CD4-positive, alpha-beta T cell (primary cell): Measurements from ENCODE around the gene TSPAN32. TPM values are rescaled to one million over a fixed set of nuclear protein-coding genes. Genes with fewer than 3 reads are reported as not detected.

Experiments used
- ATAC-seq: fragments of 200-7000 bp; cut with Tn5 transposase; one replicate; pipeline ENCODE4 v1.10.0; 2022; ENCODE audit warnings: mild to moderate bottlenecking; ENCODE audit not compliant: poor library complexity
- CTCF ChIA-PET: fragments of 350-600 bp; sonication (Branson Sonifier 250); formaldehyde crosslinking; loops from one replicate; lab custom pipeline; 2021; ENCODE audit warnings: antibody characterized with exemption, inconsistent platforms; lab: Charles Lee
- POLR2A ChIA-PET: fragments of 350-600 bp; sonication (Branson Sonifier 250); formaldehyde crosslinking; loops from one replicate; lab custom pipeline; 2021; ENCODE audit warnings: antibody characterized with exemption, inconsistent platforms; lab: Charles Lee
- DNase-seq, 14 experiments: peaks; one replicate each; pipeline ENCODE4 v3.0.0-alpha.2; 2013 to 2020; ENCODE audit warnings: mixed read lengths in 2 of 14
- H3K27ac ChIP-seq, 2 donors: one replicate each; pipeline versions ENCODE4 v1.5.1 to v1.7.0; 2013; ENCODE audit warnings: low read length in 2 of 2, low read depth in 1 of 2, mild to moderate bottlenecking in 1 of 2
- H3K27me3 ChIP-seq, 2 experiments: 1 replicate in 1 of 2; 2 replicates in 1 of 2; pipeline versions ENCODE4 v1.6.1 to v1.7.0; 2013; ENCODE audit warnings: low read length in 2 of 2, control low read depth in 1 of 2, mild to moderate bottlenecking in 1 of 2, moderate library complexity in 1 of 2; ENCODE audit not compliant: insufficient read depth in 2 of 2, control insufficient read depth in 1 of 2
- H3K36me3 ChIP-seq: one replicate; pipeline ENCODE4 v1.6.1; 2013; ENCODE audit warnings: low read length, control low read depth; ENCODE audit not compliant: insufficient read depth
- H3K4me1 ChIP-seq: one replicate; pipeline ENCODE4 v1.6.1; 2013; ENCODE audit warnings: low read length, control low read depth; ENCODE audit not compliant: insufficient read depth
- H3K4me3 ChIP-seq: one replicate; pipeline ENCODE4 v1.5.1; 2013; ENCODE audit warnings: mild to moderate bottlenecking, low read length, moderate library complexity
- H3K9me3 ChIP-seq, 2 experiments: 1 replicate in 1 of 2; 2 replicates in 1 of 2; pipeline versions ENCODE4 v1.6.1 to v1.7.0; 2013; ENCODE audit warnings: low read length in 2 of 2, mild to moderate bottlenecking in 2 of 2, control low read depth in 1 of 2, moderate library complexity in 1 of 2; ENCODE audit not compliant: control insufficient read depth in 1 of 2, insufficient read depth in 1 of 2
- H3K27ac Mint-ChIP-seq: one replicate; pipeline ENCODE4 v1.8.0; 2020; ENCODE audit warnings: mixed read lengths
- H3K27me3 Mint-ChIP-seq: one replicate; pipeline ENCODE4 v1.8.0; 2021; ENCODE audit warnings: mixed read lengths
- H3K36me3 Mint-ChIP-seq: one replicate; pipeline ENCODE4 v1.8.0; 2021; ENCODE audit warnings: low read depth, mixed read lengths
- H3K4me1 Mint-ChIP-seq: one replicate; pipeline ENCODE4 v1.8.0; 2021; ENCODE audit warnings: low read depth, mixed read lengths
- H3K4me3 Mint-ChIP-seq: one replicate; pipeline ENCODE4 v1.8.0; 2020; ENCODE audit warnings: mild to moderate bottlenecking, mixed read lengths
- H3K9me3 Mint-ChIP-seq: one replicate; pipeline ENCODE4 v1.8.0; 2020; ENCODE audit warnings: mixed read lengths
- intact Hi-C, 2 experiments: fragments of 100-400 bp; cut with DNase I in 1 of 2; cut with micrococcal nuclease in 1 of 2; formaldehyde crosslinking; loops; one replicate each; pipeline versions ENCODE4 v1.15.1 to v1.9.0; 2023 to 2025; cut with DNase I, micrococcal nuclease
- total RNA-seq, 174 experiments: library from RNA in 2 of 174; stranded (reverse) in 2 of 174; gene quantifications; one replicate each; pipeline ENCODE4 v1.2.3 and lab custom pipeline; 2021 to 2026
- TF ChIP-seq, protein P1 (sequence below): fragments of 200-600 bp; IDR thresholded peaks from one replicate; pipeline ENCODE4 v1.8.0; 2022; ENCODE audit warnings: antibody characterized with exemption, mild to moderate bottlenecking

TSPAN32 gene
- total RNA-seq, 2 experiments from 2014 or later: 81.8 TPM

DNA sequence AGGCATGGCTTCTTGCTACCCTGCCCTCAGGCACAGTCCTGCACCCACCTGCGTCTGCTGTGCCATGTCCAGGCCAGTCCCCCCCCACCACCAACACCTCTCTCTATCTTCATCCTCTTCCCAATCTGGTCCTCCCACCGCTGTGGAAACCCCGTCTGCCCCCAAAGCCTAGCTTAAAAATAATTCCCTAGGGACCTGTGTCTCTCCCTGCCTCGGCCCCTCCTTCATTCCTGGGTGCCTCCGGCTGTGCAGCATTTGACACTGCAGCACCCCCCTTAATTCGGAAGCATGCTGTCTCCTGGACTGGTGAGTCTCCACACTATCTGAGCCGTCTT lies 28.9 kb upstream of the TSPAN32 start:
- intact Hi-C loops: no loop called here

GRCh38 chr11:2273311-2273710 lies 28.5 kb upstream of the TSPAN32 start:
- Histone ChIP-seq H3K27me3 (peaks cover 20 to 25% of the 10 kb centered on the region in 2 experiments), H3K36me3 (no peaks in the 10 kb centered on the region), H3K9me3 (peaks cover 0 to 36% of the 10 kb centered on the region in 2 experiments), H3K27ac (no peak overlapping the region), H3K4me1 (peaks cover 26% of the 10 kb centered on the region), H3K4me3 (no peak overlapping the region)
- CTCF ChIA-PET: no interaction called here
- intact Hi-C loops: no loop called here
- no peak for DNase-seq
- TF ChIP-seq, protein P1, sequence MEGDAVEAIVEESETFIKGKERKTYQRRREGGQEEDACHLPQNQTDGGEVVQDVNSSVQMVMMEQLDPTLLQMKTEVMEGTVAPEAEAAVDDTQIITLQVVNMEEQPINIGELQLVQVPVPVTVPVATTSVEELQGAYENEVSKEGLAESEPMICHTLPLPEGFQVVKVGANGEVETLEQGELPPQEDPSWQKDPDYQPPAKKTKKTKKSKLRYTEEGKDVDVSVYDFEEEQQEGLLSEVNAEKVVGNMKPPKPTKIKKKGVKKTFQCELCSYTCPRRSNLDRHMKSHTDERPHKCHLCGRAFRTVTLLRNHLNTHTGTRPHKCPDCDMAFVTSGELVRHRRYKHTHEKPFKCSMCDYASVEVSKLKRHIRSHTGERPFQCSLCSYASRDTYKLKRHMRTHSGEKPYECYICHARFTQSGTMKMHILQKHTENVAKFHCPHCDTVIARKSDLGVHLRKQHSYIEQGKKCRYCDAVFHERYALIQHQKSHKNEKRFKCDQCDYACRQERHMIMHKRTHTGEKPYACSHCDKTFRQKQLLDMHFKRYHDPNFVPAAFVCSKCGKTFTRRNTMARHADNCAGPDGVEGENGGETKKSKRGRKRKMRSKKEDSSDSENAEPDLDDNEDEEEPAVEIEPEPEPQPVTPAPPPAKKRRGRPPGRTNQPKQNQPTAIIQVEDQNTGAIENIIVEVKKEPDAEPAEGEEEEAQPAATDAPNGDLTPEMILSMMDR: no peak
- Mint-ChIP-seq H3K27ac (no peak overlapping the region), H3K4me3 (peak overlapping the region; percentile 20), H3K27me3 (peaks cover 23% of the 10 kb centered on the region), H3K36me3 (no peaks in the 10 kb centered on the region), H3K4me1 (peaks cover 3% of the 10 kb centered on the region), H3K9me3 (no peaks in the 10 kb centered on the region)
- no peak for ATAC-seq
- POLR2A ChIA-PET: no interaction called here

More for the DNA sequence above, 28.9 kb upstream of the TSPAN32 start:
- Histone ChIP-seq H3K9me3 (peaks cover 0 to 36% of the 10 kb centered on the region in 2 experiments), H3K27ac (no peak overlapping the region), H3K4me1 (peaks cover 27% of the 10 kb centered on the region), H3K27me3 (peaks cover 24 to 29% of the 10 kb centered on the region in 2 experiments), H3K36me3 (no peaks in the 10 kb centered on the region), H3K4me3 (no peak overlapping the region)
- H3K9me3 Mint-ChIP-seq: no peaks in the 10 kb centered on the region
- peaks cover 27% of the 10 kb centered on the region for H3K27me3 Mint-ChIP-seq
- H3K27ac Mint-ChIP-seq: no peak overlapping the region
- H3K4me3 Mint-ChIP-seq: peak overlapping the region; percentile 20
- no peaks in the 10 kb centered on the region for H3K36me3 Mint-ChIP-seq
- TF ChIP-seq, protein P1: no peak
- peaks cover 3% of the 10 kb centered on the region for H3K4me1 Mint-ChIP-seq
- ChIA-PET CTCF (no interaction called here), POLR2A (no interaction called here)
- ATAC-seq (no peak), DNase-seq (peak in 1 of 14 experiments; percentile 2)

DNA sequence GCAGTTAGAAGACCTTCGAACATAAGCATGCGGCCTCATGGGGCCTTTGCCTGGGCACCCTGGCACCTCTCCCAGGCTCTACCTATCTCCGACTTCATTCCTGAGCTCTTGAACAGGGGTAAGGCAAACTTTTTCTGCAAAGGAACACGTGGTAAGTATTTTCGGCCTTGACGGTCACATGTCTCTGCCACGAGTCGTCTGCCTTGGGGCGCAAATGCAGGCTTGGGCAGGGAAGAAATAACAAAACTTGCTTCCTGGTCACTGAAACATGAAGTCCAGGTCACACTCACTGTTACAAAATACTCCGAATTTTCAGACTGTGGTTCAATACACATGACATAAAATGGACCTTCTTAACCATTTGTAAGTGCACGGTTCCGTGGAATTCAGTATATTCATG lies 28.0 kb upstream of the TSPAN32 start:
- H3K27ac ChIP-seq: no peak overlapping the region
- TF ChIP-seq, protein P1: no peak
- ChIA-PET CTCF (no interaction called here), POLR2A (no interaction called here)
- H3K9me3 Mint-ChIP-seq: no peaks in the 10 kb centered on the region
- H3K27me3 ChIP-seq: peaks cover 15 to 21% of the 10 kb centered on the region in 2 experiments
- H3K36me3 ChIP-seq: no peaks in the 10 kb centered on the region
- no peak for ATAC-seq
- H3K36me3 Mint-ChIP-seq: no peaks in the 10 kb centered on the region
- H3K4me3 ChIP-seq: no peak overlapping the region
- DNase-seq: peak in 1 of 14 experiments; percentile 2
- intact Hi-C loops: no loop called here
- peaks cover 3% of the 10 kb centered on the region for H3K4me1 Mint-ChIP-seq
- H3K4me3 Mint-ChIP-seq: no peak overlapping the region
- H3K27ac Mint-ChIP-seq: no peak overlapping the region
- peaks cover 19% of the 10 kb centered on the region for H3K27me3 Mint-ChIP-seq
- H3K4me1 ChIP-seq: peaks cover 21% of the 10 kb centered on the region
- H3K9me3 ChIP-seq: peaks cover 0 to 39% of the 10 kb centered on the region in 2 experiments
